ENCODE measurements around the gene TBL1XR1.

TBL1XR1 gene

GRCh38 chr3:177058648-177059047 is 138.6 kb downstream of the TBL1XR1 start:
- DNase-seq: no peak

DNA sequence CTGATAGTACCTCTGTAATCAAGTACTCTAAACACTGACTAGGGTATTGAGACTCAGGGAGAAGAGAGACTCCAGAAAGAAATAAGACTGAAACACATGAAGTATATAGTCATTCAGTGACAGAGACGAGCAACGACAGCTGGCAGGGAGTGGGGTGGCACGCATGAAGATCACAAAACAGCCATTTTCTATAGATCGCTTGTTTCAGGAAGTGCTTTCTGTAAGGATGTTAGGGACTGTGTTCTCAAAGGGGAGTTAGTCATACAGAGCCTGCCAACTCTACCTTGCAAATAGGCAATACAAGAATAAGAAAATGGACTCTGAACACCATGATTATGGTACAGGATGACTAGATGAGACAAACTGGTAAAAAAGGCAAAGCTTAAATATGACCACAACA is 139.5 kb downstream of the TBL1XR1 start:
- no peak for DNase-seq

DNA sequence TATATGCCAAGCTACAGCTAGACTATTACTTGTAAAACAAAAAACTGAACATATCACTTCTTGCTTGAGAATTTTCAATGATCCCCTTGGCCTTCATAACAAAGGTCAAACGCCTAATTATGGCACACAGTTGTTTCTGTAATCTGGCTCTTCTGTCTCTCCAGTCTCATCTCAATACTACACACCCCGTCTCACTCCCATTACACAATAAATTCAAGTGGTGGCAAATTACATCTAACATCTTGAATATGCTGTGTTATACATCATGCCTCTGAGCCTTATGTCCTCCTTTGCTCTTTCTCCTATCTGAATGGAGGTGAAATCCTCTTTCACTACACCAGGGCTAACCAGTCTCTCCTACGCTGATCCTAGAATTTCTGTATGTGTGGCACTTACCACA is 140.4 kb downstream of the TBL1XR1 start:
- no peak for DNase-seq

- DNase-seq: peak; percentile 45
Measured at GRCh38 chr3:177055605-177056571, 141.4 kb downstream of the TBL1XR1 start.

DNA sequence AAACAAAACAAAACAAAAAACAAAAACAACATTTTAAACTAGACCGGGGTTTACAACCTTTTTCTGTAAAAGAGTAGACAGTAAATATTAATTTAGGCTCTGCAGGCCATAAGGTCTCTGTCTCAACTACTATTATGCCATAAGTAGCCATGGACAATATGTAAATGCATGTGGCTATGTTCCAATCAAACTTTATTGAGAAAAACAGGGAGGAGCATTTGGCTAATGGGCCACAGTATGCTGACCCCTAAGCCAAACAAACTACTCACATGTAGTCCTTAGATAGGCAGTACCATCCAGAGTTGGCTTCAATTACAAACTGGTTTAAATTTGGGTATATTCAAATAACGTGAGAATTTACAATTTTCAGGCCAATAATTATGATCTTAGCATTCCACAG is 144.2 kb downstream of the TBL1XR1 start:
- DNase-seq: no peak

DNA sequence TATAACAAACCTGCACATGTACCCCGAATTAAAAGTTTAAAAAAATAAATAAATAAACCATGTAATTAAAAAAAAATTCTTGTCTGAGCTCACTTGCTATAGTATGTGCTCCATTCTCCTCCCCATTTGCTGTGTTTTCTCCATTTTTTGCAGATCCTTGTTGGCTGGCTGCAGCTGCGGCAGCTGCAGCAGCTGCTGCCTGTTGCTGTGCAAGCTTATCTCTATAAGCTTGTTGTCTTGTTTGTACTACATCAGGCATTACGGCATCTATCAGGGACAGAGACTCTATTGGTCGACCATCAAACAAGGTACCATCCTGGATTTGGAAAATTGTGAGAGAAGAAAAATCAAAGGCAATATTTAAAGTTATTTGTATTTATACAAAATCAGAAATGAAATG is 145.9 kb downstream of the TBL1XR1 start:
- no peak for DNase-seq

DNA sequence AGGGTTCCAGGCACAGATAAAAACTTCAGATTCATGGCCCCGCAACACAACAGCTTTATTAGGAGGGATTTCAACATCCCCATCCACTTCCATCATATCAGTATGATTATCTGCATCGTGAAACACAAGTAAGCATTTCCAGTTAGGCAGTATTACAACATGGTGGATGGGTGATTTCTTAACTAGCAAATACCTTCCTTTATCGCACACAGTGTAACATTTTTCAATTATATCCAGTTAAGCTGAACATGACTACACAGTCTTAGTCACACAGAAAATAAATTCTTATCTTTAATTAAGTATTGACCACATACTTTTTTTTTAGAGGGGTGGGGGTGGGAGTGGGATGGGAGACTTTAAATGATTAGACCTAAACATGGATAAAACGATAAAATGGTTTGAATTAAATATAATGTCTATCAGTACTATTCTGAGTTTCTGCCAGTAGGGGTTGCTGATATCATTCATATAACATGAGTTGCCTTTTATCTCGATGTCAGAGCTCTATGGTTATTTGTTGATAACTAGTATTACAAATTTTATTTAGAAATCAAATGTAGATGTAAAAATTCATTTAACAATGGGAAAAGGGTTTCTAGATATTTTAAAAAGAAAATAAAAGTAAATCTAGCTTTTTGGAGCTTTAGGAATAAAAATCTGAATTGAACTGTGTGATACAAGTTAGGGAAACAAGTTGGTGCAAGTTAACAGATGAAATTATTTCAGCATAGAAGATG is 146.6 kb downstream of the TBL1XR1 start:
- peak; percentile 54 for DNase-seq

- DNase-seq: no peak
Measured at GRCh38 chr3:177045767-177046166, 151.5 kb downstream of the TBL1XR1 start.

- no peak for DNase-seq
Measured at GRCh38 chr3:177045222-177045621, 152.1 kb downstream of the TBL1XR1 start.

DNA sequence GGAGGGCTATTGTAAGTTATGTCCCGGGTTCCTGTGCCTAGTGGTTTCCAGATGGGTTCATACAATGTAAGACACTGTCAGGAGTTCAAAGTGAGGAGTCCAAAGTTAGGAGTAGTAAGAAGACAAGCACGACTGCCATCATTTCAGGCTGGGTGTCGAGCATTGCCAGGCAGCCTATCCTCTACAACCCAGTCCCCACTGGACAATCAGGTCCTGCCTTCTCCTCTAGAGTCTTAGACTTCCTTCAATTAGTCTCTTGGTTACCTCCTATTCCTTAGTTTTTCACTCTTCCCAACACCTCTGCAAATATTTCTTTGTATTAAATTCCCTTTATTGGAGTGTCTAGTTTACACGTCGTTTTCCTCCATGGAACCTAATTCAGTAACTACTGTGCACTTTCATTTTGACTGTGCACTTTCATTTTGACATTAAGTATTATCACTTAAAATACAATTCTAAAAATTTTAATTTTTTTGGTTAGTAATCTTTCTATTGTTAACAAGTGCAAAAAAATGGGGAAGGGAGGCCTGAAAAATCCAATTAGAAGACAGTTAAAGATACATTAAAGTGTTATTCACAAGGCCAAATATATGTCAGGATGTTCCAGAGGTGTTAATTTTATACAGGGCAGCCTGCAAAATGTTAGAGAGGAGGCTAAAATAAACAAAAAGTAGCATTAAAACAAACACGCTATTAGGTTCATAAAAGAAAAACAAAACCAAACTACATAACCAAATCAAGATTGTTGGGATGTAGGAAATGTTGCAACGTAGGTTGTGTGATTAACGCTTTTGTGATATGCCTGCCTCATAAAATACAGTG is 155.3 kb downstream of the TBL1XR1 start:
- DNase-seq: no peak

DNA sequence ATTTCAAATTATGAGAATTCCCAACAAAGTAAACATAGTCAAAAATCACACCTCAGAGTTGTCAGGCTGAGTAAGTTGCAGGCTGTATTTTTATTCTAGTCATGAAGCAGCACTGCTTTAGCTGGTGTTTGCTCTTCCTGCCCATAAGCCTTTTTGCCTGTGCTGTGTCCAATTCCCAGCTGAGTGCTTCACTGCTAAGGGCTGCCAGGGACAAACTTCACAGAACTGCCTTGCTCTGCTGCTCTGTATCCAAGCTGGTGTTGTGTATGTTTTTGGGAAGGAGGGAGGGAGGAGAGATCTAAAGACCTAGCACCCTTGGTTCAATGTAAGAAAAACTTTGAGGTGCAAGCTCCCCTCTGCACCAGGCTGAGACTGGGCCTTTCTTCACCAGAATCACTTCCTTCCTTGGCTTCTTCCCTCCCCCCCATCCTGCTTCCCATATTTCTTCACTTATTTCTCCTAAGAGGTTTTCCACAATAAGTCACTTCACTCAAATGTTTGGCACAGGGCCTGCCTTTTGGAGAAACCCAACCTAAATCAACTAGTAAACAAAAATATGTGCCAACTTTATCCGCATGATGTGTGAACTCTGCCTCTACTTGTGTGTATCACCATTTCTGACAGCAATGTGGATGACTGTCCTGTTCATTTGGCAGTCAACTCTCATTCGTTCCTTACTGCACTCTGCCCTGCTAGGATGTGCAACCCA is 156.1 kb downstream of the TBL1XR1 start:
- DNase-seq: no peak

DNA sequence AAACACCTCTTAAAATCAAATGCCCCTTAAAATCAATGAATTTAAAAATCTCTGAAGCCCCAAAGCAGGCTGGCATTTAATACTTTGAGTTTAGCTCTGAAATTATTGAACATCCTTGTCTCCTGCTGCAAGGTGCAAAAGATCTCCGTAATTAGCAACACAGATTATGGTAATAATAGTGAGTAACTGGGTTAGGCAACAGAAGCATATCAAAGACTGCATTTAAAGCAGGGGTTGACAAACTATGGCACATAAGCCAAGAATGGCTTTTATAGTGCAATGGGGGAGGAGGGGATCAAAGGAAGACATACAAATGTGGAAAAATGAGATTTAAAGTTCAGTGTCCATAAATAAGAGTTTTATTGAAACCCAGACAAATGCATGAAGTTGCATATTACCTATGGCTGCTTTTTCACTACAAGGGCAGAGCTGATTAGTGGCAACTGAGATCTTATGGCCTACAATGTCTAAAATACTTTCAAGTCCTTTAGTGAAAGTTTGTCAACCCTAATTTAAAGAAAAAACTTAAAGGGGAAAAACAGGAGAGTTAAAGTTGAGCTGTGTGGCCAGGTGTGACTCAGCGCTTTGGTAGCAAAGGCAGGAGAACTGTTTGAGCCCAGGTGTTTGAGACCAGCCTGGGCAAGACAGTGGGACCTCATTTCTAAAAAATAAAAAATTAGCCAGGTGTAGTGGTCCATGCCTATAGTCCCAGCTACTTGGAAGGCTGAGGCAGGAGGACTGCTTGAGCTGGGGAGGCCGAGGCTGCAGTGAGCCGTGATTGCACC is 157.6 kb downstream of the TBL1XR1 start:
- no peak for DNase-seq

DNA sequence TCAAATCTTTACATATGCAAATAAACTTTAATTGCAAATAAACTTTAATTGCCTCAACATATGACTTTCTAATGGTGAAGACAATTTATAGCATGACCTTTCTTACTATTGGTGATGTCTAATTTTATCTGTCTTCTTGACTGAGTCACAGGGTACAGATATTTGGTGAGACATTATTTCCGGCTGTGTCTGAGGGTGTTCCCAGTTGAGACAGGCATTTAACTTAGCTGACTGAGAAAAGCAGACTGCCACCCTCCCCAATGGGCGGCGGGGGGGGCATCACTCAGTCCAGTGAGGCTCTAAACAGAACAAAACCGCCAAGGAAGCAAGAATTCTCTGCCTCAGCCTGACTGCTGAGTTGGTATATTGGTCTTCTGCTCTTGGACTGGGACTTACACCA is 160.0 kb downstream of the TBL1XR1 start:
- peak; percentile 64 for DNase-seq

GRCh38 chr3:177035676-177036075 is 161.6 kb downstream of the TBL1XR1 start:
- DNase-seq: no peak

GRCh38 chr3:177034832-177035475 is 162.3 kb downstream of the TBL1XR1 start:
- DNase-seq: no peak

DNA sequence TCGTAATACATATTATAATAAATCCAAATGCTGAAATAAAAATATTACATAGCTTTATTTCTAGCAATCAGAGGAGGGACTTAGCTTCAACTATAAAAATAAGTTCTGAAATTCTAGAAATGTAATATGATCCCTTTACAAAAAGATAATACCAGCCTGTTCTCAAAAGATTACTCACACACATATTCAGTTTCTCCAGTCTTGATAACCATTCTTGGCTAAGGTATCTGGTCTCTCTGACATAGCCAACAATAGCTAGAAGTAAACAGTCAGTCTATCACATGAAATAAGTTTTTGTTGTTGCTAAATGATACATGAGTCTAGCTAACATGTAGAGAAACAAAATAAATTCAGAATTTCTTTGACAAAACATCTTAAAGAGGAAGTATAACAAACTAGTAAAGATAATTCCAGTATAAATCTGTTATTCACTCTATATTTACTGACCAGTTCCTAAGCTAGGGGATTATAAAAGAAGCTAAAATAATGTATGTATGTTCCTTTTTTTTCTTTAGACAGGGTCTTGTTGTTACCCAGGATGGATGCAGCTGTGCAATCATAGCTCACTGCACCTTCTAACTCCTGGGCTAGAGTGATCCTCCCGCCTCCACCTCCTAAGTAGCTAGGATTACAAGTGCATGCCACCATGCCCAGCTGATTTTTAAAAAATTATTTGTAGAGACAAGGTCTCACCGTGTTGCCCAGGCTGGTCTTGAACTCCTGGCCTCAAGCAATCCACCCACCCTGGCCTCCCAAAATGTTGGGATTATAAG is 170.6 kb downstream of the TBL1XR1 start:
- peak; percentile 22 for DNase-seq

DNA sequence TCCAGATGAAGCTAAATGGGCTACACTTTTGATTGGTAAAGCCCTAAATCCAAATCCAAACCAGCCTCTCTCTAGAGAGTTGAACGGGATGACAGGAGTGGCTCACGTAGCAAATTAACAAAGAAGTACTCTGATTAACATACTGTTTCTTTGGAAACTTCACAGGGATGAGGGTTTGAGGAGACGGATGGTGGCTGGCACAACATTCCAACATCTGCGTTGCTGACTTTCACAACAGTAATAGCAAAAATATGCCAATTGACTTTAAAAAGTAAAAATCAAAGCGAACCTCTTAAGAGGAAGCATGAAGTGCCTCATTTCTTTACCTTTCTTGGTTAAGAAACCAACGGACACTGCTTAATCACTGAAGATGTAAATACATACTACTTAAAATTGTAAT is 181.4 kb downstream of the TBL1XR1 start:
- no peak for DNase-seq

GRCh38 chr3:177013681-177014280 is 183.5 kb downstream of the TBL1XR1 start:
- DNase-seq: no peak

DNA sequence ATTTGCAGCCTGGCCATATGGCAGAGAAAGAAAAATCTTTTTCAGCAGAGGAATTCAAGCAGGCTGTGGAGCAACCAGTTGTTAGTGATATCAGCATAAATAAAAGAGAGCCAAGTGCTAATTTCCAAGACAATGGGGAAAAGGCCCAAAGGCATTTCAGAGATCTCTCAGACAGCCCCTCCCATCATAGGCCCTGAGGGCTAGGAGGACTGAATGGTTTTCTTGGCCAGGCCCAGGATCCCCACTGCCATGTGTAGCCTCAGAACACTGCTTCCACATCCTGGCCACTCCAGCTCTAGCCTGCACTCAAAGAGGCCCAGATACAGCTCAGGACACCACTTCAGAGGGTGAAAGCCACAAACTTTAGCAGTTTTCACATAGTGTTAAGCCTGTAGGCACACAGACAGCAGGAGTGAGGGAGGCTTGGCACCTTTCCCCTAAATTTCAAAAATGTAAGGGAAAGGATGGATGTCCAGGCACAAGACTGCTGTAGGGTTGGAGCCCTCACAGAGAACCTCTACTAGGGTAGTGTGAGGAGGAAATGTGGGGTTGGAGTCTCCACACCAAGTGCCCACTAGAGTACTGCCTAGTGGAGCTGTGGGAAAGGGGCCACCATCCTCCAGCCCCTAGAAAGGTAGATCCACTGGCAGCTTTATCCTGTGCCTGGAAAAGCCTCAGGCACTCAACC is 191.4 kb downstream of the TBL1XR1 start:
- DNase-seq: no peak
